Measurements from ENCODE around the gene HIBADH.

- TF ChIP-seq POLR2A (IDR thresholded peaks at IDR 0.05; ENCODE audit: low read depth, low read length) = no peak
- TF ChIP-seq POLR2AphosphoS5 (IDR thresholded peaks at IDR 0.05; ENCODE audit: low read depth, low read length) = no peak
- TF ChIP-seq TAF1 (IDR thresholded peaks at IDR 0.05; ENCODE audit: borderline replicate concordance, low read depth, low read length) = no peak
Observed at GRCh38 chr7:27670177-27670576, 7.5 kb upstream of the HIBADH start.

Measured in GM12892 (cell line).